Prostate gland (tissue), 2 donors: ENCODE results near the gene AKAP13. TPM values are rescaled to one million over a fixed set of nuclear protein-coding genes. Genes with fewer than 3 reads are reported as not detected.

ENCODE experiments used
- DNase-seq: peaks from one replicate; pipeline ENCODE4 v3.0.0-alpha.2; 2019; ENCODE audit warnings: low spot score
- H3K27ac ChIP-seq, 2 donors: fragments of 200-600 bp; sonication (generic); 2 replicates each; pipeline ENCODE4 v1.5.1; 2017 to 2019
- H3K27me3 ChIP-seq: fragments of 200-600 bp; sonication (generic); replicated peaks from 2 replicates; pipeline ENCODE4 v1.5.1; 2019; ENCODE audit not compliant: insufficient read depth
- H3K36me3 ChIP-seq, 2 donors: fragments of 200-600 bp; sonication (generic); 1 replicate in 1 of 2; 2 replicates in 1 of 2; pipeline versions ENCODE4 v1.5.1 to v1.8.1; 2017 to 2019
- H3K4me1 ChIP-seq: fragments of 200-600 bp; sonication (generic); replicated peaks from 2 replicates; pipeline ENCODE4 v1.5.1; 2019
- H3K4me3 ChIP-seq, 2 donors: fragments of 200-600 bp; sonication (generic); 2 replicates each; pipeline ENCODE4 v1.5.1; 2017 to 2019
- H3K9me3 ChIP-seq: fragments of 200-600 bp; sonication (generic); 2 replicates; pipeline ENCODE4 v1.5.1; 2017
- POLR2A ChIP-seq: fragments of 450-650 bp; IDR thresholded peaks from one replicate; pipeline ENCODE4 v1.6.1; 2016; ENCODE audit warnings: antibody characterized with exemption, mild to moderate bottlenecking
- POLR2AphosphoS5 ChIP-seq: sonication (generic); formaldehyde crosslinking; IDR thresholded peaks from one replicate; pipeline ENCODE4 v1.6.1; 2017; ENCODE audit warnings: antibody characterized with exemption
- WGBS: methylation state at CpG from one replicate; pipeline ENCODE4 v1.1.5; 2018; 5-methylcytosine and 5-hydroxymethylcytosine counted together
- intact Hi-C: fragments of 100-400 bp; cut with DNase I; formaldehyde crosslinking; loops from one replicate; pipeline ENCODE4 v1.14.2; 2022
- total RNA-seq, 2 donors: library from RNA; depleted of rRNA; stranded (reverse); fragments of >200 nt; gene quantifications; one replicate each; pipeline ENCODE4 v1.1.0, GENCODE V29; 2016
- TF ChIP-seq, protein P1 (sequence below), 4 experiments: fragments of 200-600 bp in 2 of 4; fragments of 450-650 bp in 2 of 4; sonication (generic) in 2 of 4; IDR thresholded peaks; 1 replicate in 3 of 4; 2 replicates in 1 of 4; pipeline ENCODE4 v1.5.1; 2016 to 2019; ENCODE audit warnings: antibody characterized with exemption in 4 of 4, mild to moderate bottlenecking in 2 of 4, moderate library complexity in 2 of 4

AKAP13 gene
- total RNA-seq, 2 donors from 2014 or later: 102 to 195 TPM

DNA sequence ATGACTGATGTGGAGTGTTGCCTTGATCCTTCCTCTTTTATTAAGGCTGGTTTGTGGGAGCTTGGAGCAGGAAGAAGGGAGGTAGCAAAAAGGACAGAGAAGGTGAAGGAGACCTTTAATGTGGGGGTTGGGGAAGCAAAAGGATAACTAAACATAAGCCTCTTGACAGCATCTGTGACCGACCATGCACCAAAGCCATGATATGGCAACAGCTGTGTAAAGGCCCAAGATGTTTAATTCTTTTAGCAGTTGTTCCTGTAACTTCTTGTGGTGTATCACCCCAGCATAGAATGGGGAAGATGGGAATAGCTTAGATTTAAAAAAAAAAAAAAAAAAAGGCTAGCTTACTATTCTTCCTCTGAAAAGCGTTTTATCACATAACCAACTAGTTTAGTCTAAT, 219.6 kb downstream of the AKAP13 start:
- DNase-seq: no peak
- H3K27me3 ChIP-seq: no peaks in the 10 kb centered on the region
- H3K4me1 ChIP-seq: no peaks in the 10 kb centered on the region
- no peak overlapping the region for H3K4me3 ChIP-seq
- TF ChIP-seq POLR2A (no peak), POLR2AphosphoS5 (no peak)
- TF ChIP-seq, protein P1, sequence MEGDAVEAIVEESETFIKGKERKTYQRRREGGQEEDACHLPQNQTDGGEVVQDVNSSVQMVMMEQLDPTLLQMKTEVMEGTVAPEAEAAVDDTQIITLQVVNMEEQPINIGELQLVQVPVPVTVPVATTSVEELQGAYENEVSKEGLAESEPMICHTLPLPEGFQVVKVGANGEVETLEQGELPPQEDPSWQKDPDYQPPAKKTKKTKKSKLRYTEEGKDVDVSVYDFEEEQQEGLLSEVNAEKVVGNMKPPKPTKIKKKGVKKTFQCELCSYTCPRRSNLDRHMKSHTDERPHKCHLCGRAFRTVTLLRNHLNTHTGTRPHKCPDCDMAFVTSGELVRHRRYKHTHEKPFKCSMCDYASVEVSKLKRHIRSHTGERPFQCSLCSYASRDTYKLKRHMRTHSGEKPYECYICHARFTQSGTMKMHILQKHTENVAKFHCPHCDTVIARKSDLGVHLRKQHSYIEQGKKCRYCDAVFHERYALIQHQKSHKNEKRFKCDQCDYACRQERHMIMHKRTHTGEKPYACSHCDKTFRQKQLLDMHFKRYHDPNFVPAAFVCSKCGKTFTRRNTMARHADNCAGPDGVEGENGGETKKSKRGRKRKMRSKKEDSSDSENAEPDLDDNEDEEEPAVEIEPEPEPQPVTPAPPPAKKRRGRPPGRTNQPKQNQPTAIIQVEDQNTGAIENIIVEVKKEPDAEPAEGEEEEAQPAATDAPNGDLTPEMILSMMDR (IDR thresholded peaks at IDR 0.05): no peak
- no peak overlapping the region for H3K27ac ChIP-seq
- intact Hi-C loops: no loop called here
- 93% methylated on average over 2 of the region's 2 CpGs for WGBS
- H3K9me3 ChIP-seq: no peaks in the 10 kb centered on the region
- H3K36me3 ChIP-seq: no peaks in the 10 kb centered on the region

DNA sequence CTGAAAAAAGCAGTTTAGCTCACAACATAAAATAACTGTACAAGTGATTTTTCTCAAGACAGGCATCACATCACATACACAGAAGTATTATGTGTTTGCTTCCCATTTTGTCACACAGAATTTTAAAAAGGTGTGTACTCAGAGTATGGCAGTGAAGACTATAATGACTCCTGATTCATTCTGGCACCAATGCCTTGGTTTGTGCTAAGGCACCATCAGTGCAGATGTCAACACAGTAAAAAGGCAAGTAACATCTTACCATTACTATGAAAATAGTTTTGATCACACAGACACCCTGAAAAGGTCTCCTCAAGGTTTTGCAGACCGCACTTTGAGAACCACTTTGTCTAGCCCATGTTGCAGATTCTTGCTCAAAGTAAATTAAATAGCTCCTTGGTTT, 222.8 kb downstream of the AKAP13 start:
- no peak for DNase-seq
- Histone ChIP-seq H3K4me3 (no peak overlapping the region), H3K9me3 (no peaks in the 10 kb centered on the region), H3K36me3 (no peaks in the 10 kb centered on the region), H3K27ac (no peak overlapping the region), H3K27me3 (no peaks in the 10 kb centered on the region), H3K4me1 (no peaks in the 10 kb centered on the region)
- 96% methylated on average over 1 of the region's 1 CpG for WGBS
- TF ChIP-seq POLR2AphosphoS5 (no peak), POLR2A (no peak)
- TF ChIP-seq, protein P1 (IDR thresholded peaks at IDR 0.05): no peak
- intact Hi-C loops: no loop called here

DNA sequence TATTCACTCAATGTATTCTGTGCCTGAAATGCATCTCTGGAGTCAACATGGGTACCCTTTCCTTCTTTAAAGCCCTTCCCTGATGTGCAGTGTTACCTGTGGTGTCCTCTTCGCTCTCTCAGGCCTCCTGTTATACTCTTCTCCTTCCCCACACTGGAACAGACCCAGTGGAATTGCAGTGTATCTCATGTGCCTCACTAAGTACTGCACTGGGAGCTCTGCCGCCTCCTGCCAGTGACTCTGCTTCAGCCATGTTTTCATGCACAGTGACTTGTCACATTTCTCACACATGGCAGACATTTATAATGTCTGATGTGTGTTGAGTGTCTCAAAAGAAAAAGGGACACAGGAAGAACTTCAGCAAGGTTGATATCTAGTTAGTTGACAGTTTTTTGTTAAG, 223.3 kb downstream of the AKAP13 start:
- Histone ChIP-seq H3K27me3 (no peaks in the 10 kb centered on the region), H3K9me3 (no peaks in the 10 kb centered on the region), H3K27ac (no peak overlapping the region), H3K4me3 (no peak overlapping the region), H3K4me1 (no peaks in the 10 kb centered on the region), H3K36me3 (no peaks in the 10 kb centered on the region)
- DNase-seq: no peak
- WGBS: 98% methylated on average over 2 of the region's 2 CpGs
- TF ChIP-seq POLR2A (no peak), POLR2AphosphoS5 (no peak)
- TF ChIP-seq, protein P1 (IDR thresholded peaks at IDR 0.05): no peak
- intact Hi-C loops: no loop called here

DNA sequence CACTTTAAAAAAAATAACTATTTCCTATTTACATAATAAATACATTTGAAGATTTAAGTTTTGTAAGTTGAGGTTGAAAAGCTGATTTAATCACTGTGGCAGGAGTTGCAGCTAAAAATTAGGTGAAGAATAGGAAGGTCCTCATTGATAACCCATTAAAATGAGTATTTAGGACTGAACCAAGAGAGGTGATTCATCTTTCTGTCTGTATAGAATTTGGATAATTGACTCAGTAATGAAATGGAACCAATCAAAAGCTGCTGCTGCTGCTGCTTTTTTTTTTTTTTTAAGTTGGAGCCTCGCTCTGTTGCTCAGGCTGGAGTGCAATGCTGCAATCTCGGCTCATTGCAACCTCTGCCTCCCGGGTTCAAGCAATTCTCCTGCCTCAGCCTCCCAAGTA, 223.8 kb downstream of the AKAP13 start:
- TF ChIP-seq, protein P1 (IDR thresholded peaks at IDR 0.05): no peak
- H3K9me3 ChIP-seq: no peaks in the 10 kb centered on the region
- intact Hi-C loops: no loop called here
- no peak overlapping the region for H3K4me3 ChIP-seq
- 94% methylated on average over 3 of the region's 3 CpGs for WGBS
- H3K36me3 ChIP-seq: no peaks in the 10 kb centered on the region
- no peak for DNase-seq
- no peak overlapping the region for H3K27ac ChIP-seq
- no peaks in the 10 kb centered on the region for H3K4me1 ChIP-seq
- H3K27me3 ChIP-seq: no peaks in the 10 kb centered on the region

DNA sequence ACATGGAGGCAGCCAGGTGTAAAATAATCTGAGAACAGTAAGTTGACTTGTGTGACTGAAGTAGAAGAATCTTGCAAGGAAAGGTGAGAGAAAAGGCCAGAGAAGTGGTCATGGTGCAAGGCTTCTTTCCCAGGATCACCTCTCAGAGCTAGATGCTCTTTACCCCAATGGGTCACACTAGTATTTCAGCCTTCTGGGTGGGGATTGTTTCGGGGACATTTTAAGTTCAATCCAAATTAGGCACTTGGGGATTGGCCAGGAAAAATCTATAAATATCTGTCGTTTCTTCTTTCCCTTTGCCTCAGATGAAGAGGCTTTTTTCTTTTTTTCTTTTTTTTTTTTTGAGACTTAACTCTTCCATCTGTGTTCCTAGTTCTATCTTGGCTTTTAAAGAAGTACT, 226.3 kb downstream of the AKAP13 start:
- no peak for DNase-seq
- H3K27ac ChIP-seq: peak overlapping the region in 1 of 2 donors; percentile 20
- H3K4me3 ChIP-seq: no peak overlapping the region
- intact Hi-C loops: no loop called here
- H3K4me1 ChIP-seq: no peaks in the 10 kb centered on the region
- H3K36me3 ChIP-seq: no peaks in the 10 kb centered on the region
- TF ChIP-seq POLR2A: no peak
- TF ChIP-seq POLR2AphosphoS5: no peak
- TF ChIP-seq, protein P1 (IDR thresholded peaks at IDR 0.05): no peak
- 19% methylated on average over 2 of the region's 2 CpGs for WGBS
- no peaks in the 10 kb centered on the region for H3K27me3 ChIP-seq
- no peaks in the 10 kb centered on the region for H3K9me3 ChIP-seq
